A673 (cell line): ENCODE measurements around the gene TXNDC17.

Source experiments
- EZH2 ChIP-seq: fragments of 200-600 bp; sonication (generic); IDR thresholded peaks from 2 replicates; pipeline ENCODE4 v1.6.1; 2017; ENCODE audit warnings: borderline replicate concordance, low read depth, mild to moderate bottlenecking, mixed read lengths, antibody characterized with exemption, low read length; ENCODE audit not compliant: poor library complexity, severe bottlenecking
- TF ChIP-seq, protein P1 (sequence below): fragments of 300-800, 200-600 bp; sonication (generic); conservative IDR thresholded peaks from 2 replicates; pipeline ENCODE4 v1.5.1; 2017; ENCODE audit warnings: low read depth, mild to moderate bottlenecking, antibody characterized with exemption, low read length, moderate library complexity, mixed read lengths

DNA sequence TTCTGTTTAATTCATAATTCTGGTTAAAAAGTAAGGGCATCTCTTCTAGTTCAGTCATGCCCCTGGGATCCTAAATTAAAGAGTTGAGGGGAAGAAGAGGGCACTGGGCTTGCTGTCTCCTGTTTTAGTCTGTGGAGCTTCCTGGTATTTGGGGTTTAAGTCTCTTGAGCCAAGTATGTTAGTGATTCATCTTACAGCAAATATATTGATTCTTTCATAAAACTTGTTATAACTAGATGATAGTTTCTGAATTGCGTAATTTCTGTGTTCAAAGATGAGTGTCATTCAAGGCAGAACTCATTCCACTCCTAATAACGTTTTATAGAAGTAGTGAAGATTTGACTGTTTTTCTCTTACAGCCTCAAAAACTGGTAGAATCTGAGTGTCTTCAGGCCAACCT lies 1.7 kb downstream of the TXNDC17 start:
- TF ChIP-seq, protein P1, sequence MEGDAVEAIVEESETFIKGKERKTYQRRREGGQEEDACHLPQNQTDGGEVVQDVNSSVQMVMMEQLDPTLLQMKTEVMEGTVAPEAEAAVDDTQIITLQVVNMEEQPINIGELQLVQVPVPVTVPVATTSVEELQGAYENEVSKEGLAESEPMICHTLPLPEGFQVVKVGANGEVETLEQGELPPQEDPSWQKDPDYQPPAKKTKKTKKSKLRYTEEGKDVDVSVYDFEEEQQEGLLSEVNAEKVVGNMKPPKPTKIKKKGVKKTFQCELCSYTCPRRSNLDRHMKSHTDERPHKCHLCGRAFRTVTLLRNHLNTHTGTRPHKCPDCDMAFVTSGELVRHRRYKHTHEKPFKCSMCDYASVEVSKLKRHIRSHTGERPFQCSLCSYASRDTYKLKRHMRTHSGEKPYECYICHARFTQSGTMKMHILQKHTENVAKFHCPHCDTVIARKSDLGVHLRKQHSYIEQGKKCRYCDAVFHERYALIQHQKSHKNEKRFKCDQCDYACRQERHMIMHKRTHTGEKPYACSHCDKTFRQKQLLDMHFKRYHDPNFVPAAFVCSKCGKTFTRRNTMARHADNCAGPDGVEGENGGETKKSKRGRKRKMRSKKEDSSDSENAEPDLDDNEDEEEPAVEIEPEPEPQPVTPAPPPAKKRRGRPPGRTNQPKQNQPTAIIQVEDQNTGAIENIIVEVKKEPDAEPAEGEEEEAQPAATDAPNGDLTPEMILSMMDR = no peak
- TF ChIP-seq EZH2 = no peak
